Peyer's patch (tissue), 4 donors: ENCODE measurements around the gene ZXDC. TPM values are rescaled to one million over a fixed set of nuclear protein-coding genes. Genes with fewer than 3 reads are reported as not detected.

Source experiments
- DNase-seq, 3 donors: peaks; one replicate each; pipeline ENCODE4 v3.0.0-alpha.2; 2017 to 2019
- H3K27ac ChIP-seq, 4 donors: fragments of 200-600 bp; sonication (generic); one replicate each; pipeline ENCODE4 v1.5.1; 2016 to 2019
- H3K27me3 ChIP-seq, 2 donors: fragments of 200-600 bp; sonication (generic); one replicate each; pipeline ENCODE4 v1.5.1; 2019
- H3K36me3 ChIP-seq, 3 donors: fragments of 200-600 bp; sonication (generic); one replicate each; pipeline ENCODE4 v1.5.1; 2016 to 2019
- H3K4me1 ChIP-seq, 4 donors: fragments of 200-600 bp; sonication (generic); one replicate each; pipeline ENCODE4 v1.5.1; 2016 to 2019
- H3K4me3 ChIP-seq, 4 donors: fragments of 200-600 bp; sonication (generic); 1 replicate in 3 of 4; 2 replicates in 1 of 4; pipeline ENCODE4 v1.5.1; 2016 to 2019; ENCODE audit warnings: mild to moderate bottlenecking in 1 of 4
- H3K9me3 ChIP-seq, 4 donors: fragments of 200-600 bp; sonication (generic); one replicate each; pipeline ENCODE4 v1.5.1; 2016 to 2019; ENCODE audit warnings: mild to moderate bottlenecking in 1 of 4
- POLR2A ChIP-seq, 2 donors: fragments of 450-650 bp; IDR thresholded peaks; one replicate each; pipeline ENCODE4 v1.5.1; 2017; ENCODE audit warnings: antibody characterized with exemption in 2 of 2, mild to moderate bottlenecking in 2 of 2, moderate library complexity in 2 of 2
- total RNA-seq, 4 donors: library from RNA; depleted of rRNA; stranded (reverse); fragments of >200 nt; gene quantifications; one replicate each; pipeline ENCODE4 v1.1.0, GENCODE V29; 2016
- TF ChIP-seq, protein P1 (sequence below), 6 experiments: fragments of 450-650 bp in 4 of 6; fragments of 200-600 bp in 2 of 6; sonication (generic) in 1 of 6; IDR thresholded peaks; one replicate each; pipeline ENCODE4 v1.5.1; 2017 to 2019; ENCODE audit warnings: antibody characterized with exemption in 6 of 6, mild to moderate bottlenecking in 3 of 6, moderate library complexity in 1 of 6

Gene ZXDC
- total RNA-seq, 4 donors from 2014 or later = 44.1 to 99.8 (median 67.5) TPM

DNA sequence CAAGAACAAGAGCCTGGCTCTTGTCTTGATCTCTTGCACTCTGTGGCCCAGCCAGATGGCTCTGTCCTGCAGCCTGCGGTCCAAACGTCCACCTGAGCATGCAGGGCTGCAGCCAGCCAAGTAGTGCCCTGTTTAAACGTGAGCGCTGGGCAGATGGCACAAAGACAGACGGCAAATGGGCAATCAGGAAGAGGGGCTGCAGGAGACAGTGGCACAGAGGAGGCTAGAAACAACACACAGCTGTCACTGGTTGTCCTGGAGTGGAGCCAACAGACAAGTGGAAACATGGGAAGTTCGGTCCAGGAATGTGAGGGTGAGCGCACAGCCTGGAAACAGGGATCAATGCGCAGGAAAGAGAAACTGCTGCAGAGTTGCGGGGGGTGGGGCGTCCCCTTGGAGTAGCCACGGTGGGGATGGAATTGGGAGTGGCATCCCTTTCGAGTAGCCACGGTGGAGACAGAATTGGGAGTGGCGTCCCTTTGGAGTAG lies 10.7 kb upstream of the ZXDC start:
- no peak for DNase-seq
- Histone ChIP-seq H3K9me3 (no peaks in the 10 kb centered on the region), H3K27ac (no peak overlapping the region), H3K4me3 (no peak overlapping the region), H3K36me3 (no peaks in the 10 kb centered on the region), H3K4me1 (peaks cover 0 to 3% (median 0%) of the 10 kb centered on the region in 4 donors), H3K27me3 (no peaks in the 10 kb centered on the region)
- TF ChIP-seq, protein P1, sequence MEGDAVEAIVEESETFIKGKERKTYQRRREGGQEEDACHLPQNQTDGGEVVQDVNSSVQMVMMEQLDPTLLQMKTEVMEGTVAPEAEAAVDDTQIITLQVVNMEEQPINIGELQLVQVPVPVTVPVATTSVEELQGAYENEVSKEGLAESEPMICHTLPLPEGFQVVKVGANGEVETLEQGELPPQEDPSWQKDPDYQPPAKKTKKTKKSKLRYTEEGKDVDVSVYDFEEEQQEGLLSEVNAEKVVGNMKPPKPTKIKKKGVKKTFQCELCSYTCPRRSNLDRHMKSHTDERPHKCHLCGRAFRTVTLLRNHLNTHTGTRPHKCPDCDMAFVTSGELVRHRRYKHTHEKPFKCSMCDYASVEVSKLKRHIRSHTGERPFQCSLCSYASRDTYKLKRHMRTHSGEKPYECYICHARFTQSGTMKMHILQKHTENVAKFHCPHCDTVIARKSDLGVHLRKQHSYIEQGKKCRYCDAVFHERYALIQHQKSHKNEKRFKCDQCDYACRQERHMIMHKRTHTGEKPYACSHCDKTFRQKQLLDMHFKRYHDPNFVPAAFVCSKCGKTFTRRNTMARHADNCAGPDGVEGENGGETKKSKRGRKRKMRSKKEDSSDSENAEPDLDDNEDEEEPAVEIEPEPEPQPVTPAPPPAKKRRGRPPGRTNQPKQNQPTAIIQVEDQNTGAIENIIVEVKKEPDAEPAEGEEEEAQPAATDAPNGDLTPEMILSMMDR (IDR thresholded peaks at IDR 0.05) = no peak
- TF ChIP-seq POLR2A (IDR thresholded peaks at IDR 0.05) = no peak

DNA sequence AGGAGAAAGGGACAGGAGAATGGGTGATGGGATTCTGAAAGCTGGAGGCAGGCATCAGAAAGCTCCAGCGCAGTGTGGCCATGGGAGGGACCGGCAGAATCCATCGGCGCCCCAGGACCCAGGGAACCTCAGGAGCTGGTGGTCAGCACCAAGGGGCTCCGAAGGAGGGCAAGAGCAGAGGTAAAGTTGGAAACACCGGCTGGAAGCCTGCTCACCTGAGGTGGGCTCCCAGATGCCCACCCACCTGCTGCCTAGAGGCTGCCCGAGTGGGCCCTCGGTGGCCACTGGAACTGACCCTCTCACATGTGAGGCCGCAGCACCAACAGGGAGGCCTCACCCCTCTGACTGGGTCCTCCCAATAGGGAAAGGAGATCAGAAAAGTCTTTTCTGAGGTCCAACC lies 10.3 kb upstream of the ZXDC start:
- Histone ChIP-seq H3K27ac (no peak overlapping the region), H3K36me3 (no peaks in the 10 kb centered on the region), H3K27me3 (no peaks in the 10 kb centered on the region), H3K4me1 (peaks cover 0 to 4% (median 0%) of the 10 kb centered on the region in 4 donors), H3K4me3 (no peak overlapping the region), H3K9me3 (no peaks in the 10 kb centered on the region)
- no peak for DNase-seq
- TF ChIP-seq, protein P1 (IDR thresholded peaks at IDR 0.05) = no peak
- TF ChIP-seq POLR2A (IDR thresholded peaks at IDR 0.05) = no peak

DNA sequence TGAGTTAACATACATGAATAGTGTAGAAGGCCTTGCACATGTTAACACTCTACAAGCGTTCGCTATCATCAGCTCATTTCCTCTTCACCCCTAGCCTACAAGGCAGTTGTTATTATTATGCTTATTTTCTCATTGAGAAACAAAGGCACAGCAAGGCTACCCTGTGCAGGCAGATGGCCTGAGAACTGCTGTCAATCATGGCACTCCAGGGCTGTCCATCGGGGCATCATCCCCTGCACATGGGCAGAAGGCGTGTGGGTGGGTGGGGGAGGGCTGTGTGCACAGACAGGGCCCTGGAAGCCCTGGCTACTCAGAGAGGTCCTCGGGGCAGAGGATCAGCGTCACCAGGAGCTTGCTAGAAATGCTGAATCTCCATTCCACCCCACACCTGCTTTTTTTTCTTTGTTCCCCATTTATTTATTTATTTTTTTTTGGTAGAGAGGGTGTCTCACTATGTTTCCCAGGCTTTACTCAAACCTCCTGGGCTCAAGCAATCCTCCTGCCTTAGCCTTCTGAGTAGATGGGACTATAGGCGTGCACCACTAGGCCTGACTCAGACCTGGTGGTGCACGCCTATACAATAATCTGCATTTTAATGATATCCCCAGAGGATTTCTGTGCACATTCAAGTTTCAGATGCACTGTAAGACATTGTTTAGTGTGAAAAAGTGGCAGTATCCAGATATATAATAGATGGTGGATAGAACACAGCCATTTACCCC lies 9.6 kb upstream of the ZXDC start:
- peaks cover 0 to 4% (median 0%) of the 10 kb centered on the region in 4 donors for H3K4me1 ChIP-seq
- no peaks in the 10 kb centered on the region for H3K9me3 ChIP-seq
- H3K27ac ChIP-seq = no peak overlapping the region
- H3K36me3 ChIP-seq = no peaks in the 10 kb centered on the region
- DNase-seq = no peak
- no peaks in the 10 kb centered on the region for H3K27me3 ChIP-seq
- TF ChIP-seq POLR2A (IDR thresholded peaks at IDR 0.05) = no peak
- TF ChIP-seq, protein P1 (IDR thresholded peaks at IDR 0.05) = no peak
- no peak overlapping the region for H3K4me3 ChIP-seq

DNA sequence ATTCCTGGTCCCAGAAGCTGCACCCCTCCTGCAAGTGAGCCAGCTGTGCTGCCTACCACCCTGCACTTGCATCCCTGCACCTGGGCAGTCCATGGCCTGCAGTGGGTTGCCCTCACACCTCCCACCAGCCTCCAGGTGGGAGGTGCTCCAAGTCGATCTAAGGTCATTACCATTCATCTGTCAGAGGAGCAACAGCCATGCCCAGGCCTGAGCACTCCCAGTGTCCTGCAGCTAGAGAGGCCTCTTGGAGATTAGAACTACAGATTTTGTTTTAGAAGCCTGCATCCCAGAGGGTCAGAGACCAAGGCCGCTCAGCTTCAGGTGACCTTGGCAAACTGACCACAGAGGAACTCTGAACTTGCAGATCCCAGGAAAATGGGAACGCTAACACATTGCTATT lies 9.0 kb upstream of the ZXDC start:
- peaks cover 0 to 4% (median 0%) of the 10 kb centered on the region in 4 donors for H3K4me1 ChIP-seq
- no peak for DNase-seq
- TF ChIP-seq POLR2A (IDR thresholded peaks at IDR 0.05) = no peak
- TF ChIP-seq, protein P1 (IDR thresholded peaks at IDR 0.05) = no peak
- H3K36me3 ChIP-seq = no peaks in the 10 kb centered on the region
- H3K4me3 ChIP-seq = no peak overlapping the region
- no peak overlapping the region for H3K27ac ChIP-seq
- no peaks in the 10 kb centered on the region for H3K27me3 ChIP-seq
- no peaks in the 10 kb centered on the region for H3K9me3 ChIP-seq

DNA sequence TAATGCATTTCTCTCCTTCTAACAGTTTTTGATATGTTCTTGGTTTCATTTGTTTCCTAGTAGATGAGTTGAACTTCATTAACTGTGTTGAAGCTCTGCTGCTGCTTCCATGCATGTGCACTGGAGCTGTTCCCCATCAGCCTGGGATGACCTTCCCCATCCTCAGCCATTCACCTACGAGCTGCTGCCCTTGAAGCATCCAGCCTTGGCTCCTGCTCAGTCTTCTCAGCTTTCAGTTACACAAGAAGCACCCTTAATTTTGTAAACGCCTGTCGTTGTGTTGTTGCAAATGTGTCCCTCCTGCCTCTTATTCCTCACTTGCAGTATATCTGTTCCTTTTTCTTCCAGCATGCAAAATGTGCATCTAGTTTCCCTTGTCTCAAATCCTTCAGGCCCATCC lies 8.5 kb upstream of the ZXDC start:
- Histone ChIP-seq H3K27ac (no peak overlapping the region), H3K9me3 (no peaks in the 10 kb centered on the region), H3K4me1 (peaks cover 0 to 4% (median 0%) of the 10 kb centered on the region in 4 donors), H3K27me3 (no peaks in the 10 kb centered on the region), H3K36me3 (no peaks in the 10 kb centered on the region), H3K4me3 (no peak overlapping the region)
- no peak for TF ChIP-seq POLR2A (IDR thresholded peaks at IDR 0.05)
- TF ChIP-seq, protein P1 (IDR thresholded peaks at IDR 0.05) = no peak
- no peak for DNase-seq
